NT2/D1 (cell line): Measurements from ENCODE around the gene POLR3C.

ENCODE experiments used
- SUZ12 ChIP-seq: IDR thresholded peaks from 2 replicates; pipeline ENCODE4 v1.6.1; 2011; ENCODE audit not compliant: insufficient read length, insufficient read depth; ENCODE audit errors: extremely low read depth
- YY1 ChIP-seq: IDR thresholded peaks from 2 replicates; pipeline ENCODE4 v1.6.1; 2011; ENCODE audit not compliant: insufficient read length, insufficient read depth
- ZNF274 ChIP-seq: IDR thresholded peaks from 2 replicates; pipeline ENCODE4 v1.6.1; 2011; ENCODE audit warnings: mild to moderate bottlenecking, low read depth, low read length

GRCh38 chr1:145777357-145778145 lies 46.4 kb upstream of the POLR3C start:
- TF ChIP-seq ZNF274 (no peak), YY1 (no peak), SUZ12 (no peak)
